ENCODE data around the gene RAP1A. TPM values are rescaled to one million over a fixed set of nuclear protein-coding genes. Genes with fewer than 3 reads are reported as not detected.

Gene RAP1A
- total RNA-seq, 4 donors from 2014 or later, result 171 to 325 (median 216) TPM

GRCh38 chr1:111696330-111696729 lies 76.7 kb downstream of the RAP1A start:
- H3K27ac ChIP-seq (replicated peaks in 1 of 4), result no peak overlapping the region
- TF ChIP-seq CTCF (IDR thresholded peaks at IDR 0.05) (no peak), POLR2A (IDR thresholded peaks at IDR 0.05; ENCODE audit: low read depth) (no peak), POLR2AphosphoS5 (IDR thresholded peaks at IDR 0.05) (no peak), EP300 (IDR thresholded peaks at IDR 0.05) (no peak)
- no peaks in the 10 kb centered on the region for H3K27me3 ChIP-seq
- H3K4me3 ChIP-seq, result no peak overlapping the region
- H3K36me3 ChIP-seq, result peaks cover 19 to 61% (median 46%) of the 10 kb centered on the region in 4 donors
- intact Hi-C loops (cut with DNase I), result no loop called here
- peaks cover 10 to 42% (median 27%) of the 10 kb centered on the region in 4 donors for H3K4me1 ChIP-seq
- no peak for DNase-seq (ENCODE audit: extremely low spot score)
- H3K9me3 ChIP-seq, result no peaks in the 10 kb centered on the region

GRCh38 chr1:111699268-111699667 lies 79.7 kb downstream of the RAP1A start:
- Histone ChIP-seq H3K4me1 (peaks cover 4 to 23% (median 15%) of the 10 kb centered on the region in 4 donors), H3K4me3 (no peak overlapping the region), H3K36me3 (peaks cover 39 to 74% (median 57%) of the 10 kb centered on the region in 4 donors), H3K27me3 (no peaks in the 10 kb centered on the region), H3K9me3 (no peaks in the 10 kb centered on the region), H3K27ac (replicated peaks in 1 of 4) (no peak overlapping the region)
- TF ChIP-seq POLR2A (IDR thresholded peaks at IDR 0.05; ENCODE audit: low read depth) (no peak), EP300 (IDR thresholded peaks at IDR 0.05) (no peak), POLR2AphosphoS5 (IDR thresholded peaks at IDR 0.05) (no peak), CTCF (IDR thresholded peaks at IDR 0.05) (no peak)
- intact Hi-C loops (cut with DNase I), result no loop called here
- no peak for DNase-seq (ENCODE audit: extremely low spot score)

- Histone ChIP-seq H3K4me3 (no peak overlapping the region), H3K4me1 (peaks cover 0 to 21% (median 20%) of the 10 kb centered on the region in 4 donors), H3K36me3 (peaks cover 46 to 93% (median 70%) of the 10 kb centered on the region in 4 donors), H3K27ac (replicated peaks in 1 of 4) (no peak overlapping the region), H3K9me3 (no peaks in the 10 kb centered on the region), H3K27me3 (no peaks in the 10 kb centered on the region)
- TF ChIP-seq EP300 (IDR thresholded peaks at IDR 0.05) (no peak), POLR2AphosphoS5 (IDR thresholded peaks at IDR 0.05) (no peak), CTCF (IDR thresholded peaks at IDR 0.05) (no peak), POLR2A (IDR thresholded peaks at IDR 0.05; ENCODE audit: low read depth) (no peak)
- WGBS, result 95% methylated on average over 5 of the region's 5 CpGs
- intact Hi-C loops (cut with DNase I), result no loop called here
- no peak for DNase-seq (ENCODE audit: extremely low spot score)
Measured at GRCh38 chr1:111702504-111703050, 83.0 kb downstream of the RAP1A start.

- intact Hi-C loops (cut with DNase I), result no loop called here
- DNase-seq (ENCODE audit: extremely low spot score), result no peak
- peaks cover 43 to 87% (median 66%) of the 10 kb centered on the region in 4 donors for H3K36me3 ChIP-seq
- TF ChIP-seq CTCF (IDR thresholded peaks at IDR 0.05) (no peak), EP300 (IDR thresholded peaks at IDR 0.05) (no peak), POLR2A (IDR thresholded peaks at IDR 0.05; ENCODE audit: low read depth) (no peak), POLR2AphosphoS5 (IDR thresholded peaks at IDR 0.05) (no peak)
- H3K9me3 ChIP-seq, result no peaks in the 10 kb centered on the region
- H3K27ac ChIP-seq (replicated peaks in 1 of 4), result no peak overlapping the region
- H3K27me3 ChIP-seq, result no peaks in the 10 kb centered on the region
- WGBS, result 69% methylated on average over 2 of the region's 2 CpGs
- H3K4me1 ChIP-seq, result peaks cover 0 to 36% (median 23%) of the 10 kb centered on the region in 4 donors
- no peak overlapping the region for H3K4me3 ChIP-seq
Measured at GRCh38 chr1:111704240-111704639, 84.7 kb downstream of the RAP1A start.

GRCh38 chr1:111704776-111705175 lies 85.2 kb downstream of the RAP1A start:
- no peak for TF ChIP-seq POLR2AphosphoS5 (IDR thresholded peaks at IDR 0.05)
- TF ChIP-seq POLR2A (IDR thresholded peaks at IDR 0.05; ENCODE audit: low read depth), result no peak
- no peak for TF ChIP-seq CTCF (IDR thresholded peaks at IDR 0.05)
- TF ChIP-seq EP300 (IDR thresholded peaks at IDR 0.05), result no peak
- no peak for DNase-seq (ENCODE audit: extremely low spot score)
- Histone ChIP-seq H3K36me3 (peaks cover 37 to 86% (median 62%) of the 10 kb centered on the region in 4 donors), H3K4me1 (peaks cover 0 to 36% (median 27%) of the 10 kb centered on the region in 4 donors), H3K27ac (replicated peaks in 1 of 4) (no peak overlapping the region), H3K9me3 (no peaks in the 10 kb centered on the region), H3K27me3 (no peaks in the 10 kb centered on the region), H3K4me3 (no peak overlapping the region)
- intact Hi-C loops (cut with DNase I), result loop anchor here (5.0 kb wide), 1 partner anchor 222 kb away; no protein-coding TSS in a partner anchor

Measured in esophagus muscularis mucosa (tissue), 4 donors.